Effector CD8-positive, alpha-beta T cell (primary cell): ENCODE results near the gene FBXL14.
"Not testable (repeated sequence)": the region's sequence is repeated elsewhere in the genome, so short reads cannot be mapped to it uniquely, and the experiment has no call there.

Source experiments
- DNase-seq: peaks from one replicate; lab custom pipeline; 2025; lab: John Stamatoyannopoulos, UW

Gene FBXL14

GRCh38 chr12:1619587-1619986 lies 25.2 kb upstream of the FBXL14 start:
- DNase-seq = no peak

GRCh38 chr12:1619159-1619558 lies 24.8 kb upstream of the FBXL14 start:
- no peak for DNase-seq

DNA sequence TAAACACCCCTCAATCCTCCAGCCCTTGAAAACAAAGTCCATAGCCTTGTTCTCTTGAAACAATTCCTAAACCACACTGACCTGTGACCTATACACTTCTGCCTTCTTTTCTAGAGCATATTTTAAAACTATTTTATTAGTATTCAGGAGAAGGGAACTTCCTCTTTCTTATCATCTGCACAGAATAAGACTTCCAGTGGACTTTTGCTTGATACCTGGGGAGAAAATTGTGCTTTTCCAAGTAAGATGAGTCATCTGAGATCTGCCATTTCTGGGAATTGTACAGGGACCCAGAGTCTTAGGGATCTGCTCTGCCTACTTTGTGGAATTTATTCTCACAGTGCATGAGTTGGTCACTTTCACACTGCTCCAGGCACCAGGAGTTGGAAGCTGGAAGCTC lies 24.1 kb upstream of the FBXL14 start:
- no peak for DNase-seq

- DNase-seq = no peak
Observed at GRCh38 chr12:1616233-1617066, 22.1 kb upstream of the FBXL14 start.

GRCh38 chr12:1614360-1614759 lies 20.0 kb upstream of the FBXL14 start:
- no peak for DNase-seq

DNA sequence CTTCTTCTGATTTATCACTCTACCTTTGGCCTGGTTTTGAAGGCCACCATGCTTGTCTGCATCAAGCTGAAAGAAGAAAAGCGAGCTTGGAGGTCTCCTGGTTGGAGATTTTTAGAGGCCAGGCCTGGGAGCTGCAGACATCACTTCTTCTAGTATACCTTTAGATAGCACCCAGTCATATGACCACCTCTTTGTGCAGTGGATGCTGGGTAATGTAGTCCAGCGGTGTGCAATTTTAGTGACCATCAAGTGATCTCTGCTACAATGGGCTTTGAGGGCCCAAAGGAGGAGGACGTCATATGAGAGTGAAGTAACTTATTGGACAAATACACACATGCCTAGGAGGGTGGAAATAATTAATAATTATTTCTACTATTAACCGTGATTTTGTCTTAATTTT lies 19.5 kb upstream of the FBXL14 start:
- no peak for DNase-seq

DNA sequence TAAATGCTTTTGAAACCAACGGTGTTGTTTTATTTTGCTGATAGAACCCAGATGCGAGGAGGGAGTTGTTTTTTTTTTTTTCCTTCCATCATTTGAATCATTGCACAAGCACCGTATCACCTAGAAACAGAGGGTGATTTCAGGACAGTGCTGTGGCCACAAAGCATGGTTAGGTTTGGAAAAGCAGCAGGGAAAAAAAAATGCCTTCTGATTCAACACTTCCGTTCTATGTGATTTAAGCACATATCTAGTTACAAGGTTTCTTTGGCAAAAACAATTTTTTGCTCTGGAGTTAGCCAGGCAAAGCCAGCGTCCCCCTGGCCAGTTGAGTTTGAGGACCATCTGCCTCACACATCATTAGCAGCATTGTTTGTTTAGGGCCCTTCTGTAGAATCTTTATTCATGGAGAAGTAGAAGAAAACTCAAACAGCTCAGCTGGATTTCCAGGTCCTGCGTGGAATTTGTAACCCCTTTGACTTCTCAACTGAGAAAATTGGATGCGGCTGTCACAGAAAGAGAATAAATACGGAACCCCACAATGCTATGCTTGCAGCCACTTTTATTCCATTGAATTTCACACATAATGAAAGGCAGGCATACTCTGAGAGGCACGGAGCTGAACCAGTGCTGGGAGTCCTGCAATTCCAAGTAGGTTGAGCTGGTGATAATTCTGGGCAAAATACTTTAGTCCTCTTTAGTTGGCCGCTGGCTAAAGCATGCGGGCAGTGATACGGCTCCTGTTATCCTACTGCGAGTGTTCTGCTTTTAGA lies 17.6 kb upstream of the FBXL14 start:
- no peak for DNase-seq

DNA sequence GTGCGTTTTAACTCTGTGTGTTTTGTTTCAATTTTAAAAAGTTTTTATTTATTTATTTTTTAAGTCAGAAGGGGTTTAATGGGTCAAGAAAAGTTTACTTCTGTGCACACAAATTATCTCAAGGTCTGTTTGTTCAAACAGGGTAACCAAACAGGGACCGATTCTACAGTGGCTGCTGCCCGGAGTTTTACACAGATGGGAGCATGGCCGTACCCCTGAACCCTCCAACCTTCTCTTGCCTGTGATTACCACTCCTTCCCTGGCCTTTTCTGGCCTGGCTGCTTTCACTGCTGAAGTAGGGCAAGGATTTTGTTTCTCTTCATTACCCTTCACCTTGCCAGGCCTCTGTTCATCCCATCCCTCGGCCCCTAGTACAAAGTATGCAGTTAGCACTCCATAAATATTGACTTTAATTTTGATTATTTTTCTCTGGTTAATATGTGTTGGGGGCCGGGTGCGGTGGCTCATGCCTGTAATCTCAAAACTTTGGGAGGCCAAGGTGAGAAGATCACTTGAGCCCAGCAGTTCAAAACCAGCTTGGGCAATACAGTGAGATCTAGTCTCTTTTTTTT lies 15.8 kb upstream of the FBXL14 start:
- no peak for DNase-seq

DNA sequence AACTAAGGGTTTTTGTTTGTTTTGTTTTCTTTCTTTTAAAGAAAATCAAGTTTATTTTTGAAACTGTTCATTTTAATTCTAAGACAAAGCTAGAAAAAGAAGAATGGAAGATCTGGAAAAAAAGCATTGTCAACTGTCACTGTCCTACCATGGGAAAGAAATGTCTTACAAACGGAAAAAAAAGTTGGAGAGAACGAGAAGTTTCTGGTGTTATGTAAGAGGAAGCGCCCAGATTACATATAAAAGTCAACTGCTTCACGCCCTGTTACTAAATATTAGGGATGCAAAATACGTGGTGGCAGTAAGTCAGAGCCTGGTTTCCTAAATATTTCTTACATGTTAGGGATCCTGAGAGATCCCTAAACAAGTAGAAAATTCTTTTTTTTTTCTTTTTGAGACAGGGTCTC lies 14.3 kb upstream of the FBXL14 start:
- no peak for DNase-seq

DNA sequence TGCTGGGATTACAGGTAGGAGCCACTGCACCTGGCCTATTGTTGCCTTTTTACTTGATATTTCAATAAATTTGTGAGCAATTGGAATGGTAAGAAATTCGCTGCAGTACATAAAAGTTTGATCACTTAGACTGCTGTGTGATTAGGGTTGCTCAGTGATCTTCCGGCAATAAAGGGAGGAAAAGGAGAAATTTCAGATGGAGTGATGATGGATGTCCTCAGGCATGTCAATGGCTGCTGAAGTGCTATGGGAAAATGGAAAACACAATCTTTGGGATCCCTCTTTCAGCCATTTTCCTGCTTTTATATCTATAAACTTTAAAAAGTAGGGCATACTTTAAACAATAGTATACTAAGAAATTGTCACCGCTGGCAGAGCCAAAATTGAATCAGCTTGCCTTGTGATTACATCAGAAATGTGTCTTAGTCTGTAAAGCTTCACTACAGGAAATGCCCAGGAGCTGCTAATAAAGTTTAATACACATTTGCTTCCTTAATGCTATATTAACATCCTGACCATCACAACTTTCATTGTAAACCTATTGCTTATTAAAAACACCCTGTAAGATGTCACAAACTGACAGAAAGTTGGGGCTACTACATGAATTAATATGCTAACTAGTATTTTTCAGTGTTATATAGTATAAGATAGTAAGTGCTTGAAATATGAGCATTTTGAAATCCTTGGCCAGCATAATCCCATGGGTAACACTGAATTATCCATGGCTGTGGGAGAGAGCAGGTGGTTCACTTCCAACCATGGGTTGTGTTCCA lies 13.7 kb upstream of the FBXL14 start:
- DNase-seq = no peak

- DNase-seq = no peak
Observed at GRCh38 chr12:1606021-1606622, 11.7 kb upstream of the FBXL14 start.

DNA sequence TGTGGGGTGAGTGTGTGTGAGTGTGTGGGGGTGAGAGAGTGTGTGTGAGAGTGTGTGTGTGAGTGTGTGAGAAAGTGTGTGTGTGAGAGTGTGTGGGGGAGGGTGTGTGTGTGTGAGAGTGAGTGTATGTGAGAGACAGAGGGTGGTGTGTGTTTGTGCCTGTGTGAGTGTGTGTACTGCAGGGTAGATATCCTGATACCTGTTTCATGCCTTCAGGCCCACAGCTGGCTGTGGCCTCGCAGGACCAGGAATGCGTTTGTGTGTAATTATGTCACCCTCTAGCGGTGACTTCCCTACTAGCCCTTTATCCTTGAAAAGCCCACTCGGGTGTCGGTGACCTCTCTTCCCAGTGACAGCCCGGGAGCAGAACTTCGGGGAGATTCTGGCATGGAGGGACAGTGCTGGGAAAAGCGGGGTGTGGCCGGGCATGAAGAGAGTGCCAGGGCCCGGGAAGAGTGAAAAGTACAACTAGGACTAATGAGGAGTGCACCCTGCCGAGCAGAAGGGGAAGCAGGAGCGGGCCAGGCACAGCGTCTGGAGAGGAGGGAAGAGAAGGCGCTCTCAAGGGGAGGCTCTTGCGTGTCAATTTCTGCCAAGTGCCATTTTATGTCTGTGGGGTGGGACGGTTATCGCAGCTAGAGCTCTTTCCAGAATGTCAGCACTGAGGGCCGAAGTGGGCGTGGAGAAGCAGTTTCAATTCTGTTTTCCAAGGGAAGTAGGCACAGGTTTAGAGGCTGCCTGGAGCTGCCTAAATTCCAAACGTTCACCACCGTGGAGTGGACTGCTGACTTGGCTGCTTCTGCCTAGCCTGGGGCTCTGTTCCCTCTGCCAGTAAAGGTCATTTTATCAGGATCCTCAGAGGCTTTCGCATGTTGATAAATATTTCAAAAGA lies 11.0 kb upstream of the FBXL14 start:
- peak; percentile 25 for DNase-seq

DNA sequence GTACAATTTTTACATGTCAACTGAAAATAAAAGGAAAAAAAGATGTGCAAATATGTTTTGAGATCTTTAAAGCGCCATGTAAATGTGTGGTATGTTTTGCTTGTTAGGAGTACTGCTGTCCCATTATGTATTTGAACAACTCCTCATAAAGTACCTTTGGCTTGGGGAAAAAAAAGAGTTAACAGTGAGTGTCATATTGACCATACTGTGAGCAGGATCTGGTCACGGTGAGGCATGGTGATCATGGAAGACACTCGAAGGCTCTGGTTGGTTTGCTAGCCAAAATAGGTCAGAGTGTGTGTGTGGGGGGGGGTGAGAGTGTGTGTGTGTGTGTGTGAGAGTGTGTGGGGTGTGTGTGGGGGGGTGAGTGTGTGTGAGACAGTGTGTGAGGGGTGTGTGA lies 10.1 kb upstream of the FBXL14 start:
- DNase-seq = no peak

DNA sequence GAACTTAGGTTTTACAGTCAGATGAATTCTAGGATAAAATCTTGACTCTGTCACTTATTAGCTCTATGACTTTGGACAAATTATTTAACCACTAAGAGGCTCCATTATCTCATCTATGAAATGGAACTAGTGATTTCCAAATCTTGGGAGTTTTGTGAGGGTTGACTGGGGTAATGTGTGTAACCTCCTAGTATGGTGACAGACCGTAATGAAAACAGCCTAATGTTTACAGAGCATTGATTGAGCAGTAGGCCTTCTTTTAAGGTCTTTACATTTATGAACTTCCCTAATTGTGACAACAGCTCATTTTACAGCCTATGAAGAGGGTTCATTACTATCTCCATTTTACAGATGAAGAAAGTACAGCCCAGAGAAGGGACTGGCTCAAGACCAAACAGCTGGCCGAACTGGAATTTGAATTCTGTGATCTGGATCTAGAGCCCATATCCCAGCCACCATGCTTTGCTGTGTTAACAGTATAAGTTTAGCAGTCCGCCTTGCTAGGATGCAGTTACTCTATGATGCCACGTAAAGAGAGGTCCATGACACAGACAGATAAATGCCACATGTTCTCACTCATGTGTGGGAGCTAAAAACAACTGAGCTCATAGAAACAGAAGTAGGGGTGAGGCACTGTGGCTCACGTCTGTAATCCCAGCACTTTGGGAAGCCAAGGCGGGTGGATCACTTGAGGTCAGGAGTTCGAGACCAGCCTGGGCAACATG lies 9.1 kb upstream of the FBXL14 start:
- DNase-seq = no peak

DNA sequence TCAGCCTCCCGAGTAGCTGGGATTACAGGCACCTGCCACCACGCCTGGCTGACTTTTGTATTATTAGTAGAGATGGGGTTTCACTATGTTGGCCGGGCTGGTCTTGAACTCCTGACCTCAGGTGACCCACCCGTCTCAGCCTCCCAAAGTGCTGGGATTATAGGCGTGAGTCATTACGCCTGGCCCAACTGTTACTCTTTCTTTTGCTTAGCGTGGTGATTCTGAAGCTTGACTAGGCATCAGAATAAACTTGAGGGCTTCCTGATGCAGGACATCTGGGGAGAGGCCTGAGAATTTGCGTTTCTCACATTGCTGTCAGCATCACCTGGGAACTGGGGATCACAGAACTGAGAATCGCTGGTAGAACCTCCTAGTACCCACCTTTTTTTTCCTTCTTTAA lies 8.3 kb upstream of the FBXL14 start:
- DNase-seq = not testable (repeated sequence)

DNA sequence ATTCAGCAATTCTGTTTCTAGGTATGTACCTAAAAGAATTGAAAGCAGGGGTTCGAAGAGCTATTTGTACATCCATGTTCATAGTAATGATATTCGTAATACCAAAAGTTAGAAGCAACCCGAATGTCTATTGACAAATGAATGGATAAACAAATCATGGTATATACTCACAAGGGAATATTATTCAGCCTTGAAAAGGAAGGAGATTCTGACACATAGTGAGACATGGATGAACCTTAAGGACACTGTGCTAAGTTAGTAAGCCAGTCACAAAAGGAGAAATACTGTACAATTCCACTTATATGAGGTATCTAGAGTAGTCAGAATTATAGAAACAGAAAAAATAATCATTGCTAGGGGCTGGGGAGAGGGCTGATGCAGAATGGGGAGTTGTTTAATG lies 4.4 kb upstream of the FBXL14 start:
- DNase-seq = no peak

DNA sequence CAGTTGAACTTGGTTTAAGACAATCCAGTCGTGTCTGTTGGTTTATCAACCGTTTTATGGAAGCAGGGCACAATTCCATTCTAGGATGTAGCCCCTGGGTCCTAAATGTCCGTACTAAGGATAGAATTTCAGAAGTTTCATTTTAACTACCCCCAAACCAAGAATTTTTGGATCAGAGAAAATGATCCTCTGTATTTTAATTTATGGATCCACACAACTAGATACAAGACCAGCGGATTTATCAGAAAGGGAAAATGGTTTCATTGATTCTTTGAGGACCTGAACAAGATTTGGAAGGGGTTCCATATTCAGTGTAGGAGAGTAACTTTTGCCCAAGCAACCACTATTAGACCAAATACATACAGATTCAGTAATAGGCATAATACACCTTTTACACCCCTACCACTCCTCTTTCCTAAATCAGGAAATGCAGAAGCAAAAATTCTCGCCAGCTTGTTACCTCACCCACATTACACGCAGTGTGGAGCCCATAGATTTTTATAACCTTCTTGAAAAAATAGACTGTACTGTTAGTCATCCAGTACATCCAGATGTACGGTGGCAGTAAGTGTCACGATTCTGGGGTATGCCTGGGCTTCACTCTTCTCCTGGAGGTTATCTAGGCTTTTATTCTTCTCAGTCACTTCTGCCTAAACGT lies 1.4 kb upstream of the FBXL14 start:
- no peak for DNase-seq

GRCh38 chr12:1595026-1595561 lies 713 bp upstream of the FBXL14 start:
- no peak for DNase-seq

GRCh38 chr12:1594006-1594260 lies 448 bp downstream of the FBXL14 start:
- no peak for DNase-seq
